Breast epithelium (tissue), 4 donors: ENCODE results near the gene JPH4. TPM values are rescaled to one million over a fixed set of nuclear protein-coding genes. Genes with fewer than 3 reads are reported as not detected.

Experiments
- DNase-seq, 2 donors: peaks; one replicate each; pipeline ENCODE4 v3.0.0-alpha.2; 2019; ENCODE audit warnings: low spot score in 2 of 2
- H3K27ac ChIP-seq, 2 donors: fragments of 200-600 bp; sonication (generic) in 1 of 2; one replicate each; pipeline ENCODE4 v1.5.1; 2016 to 2019; ENCODE audit warnings: mild to moderate bottlenecking in 1 of 2
- H3K27me3 ChIP-seq, 2 donors: fragments of 200-600 bp; sonication (generic) in 1 of 2; one replicate each; pipeline versions ENCODE4 v1.5.1 to v1.6.0; 2017 to 2019; ENCODE audit warnings: control low read depth in 1 of 2, mild to moderate bottlenecking in 1 of 2
- H3K36me3 ChIP-seq: fragments of 200-600 bp; one replicate; pipeline ENCODE4 v1.5.1; 2019
- H3K4me1 ChIP-seq, 2 donors: fragments of 200-600 bp; sonication (generic); one replicate each; pipeline ENCODE4 v1.5.1; 2016 to 2019; ENCODE audit warnings: control low read depth in 1 of 2
- H3K4me3 ChIP-seq, 3 donors: fragments of 200-600 bp; sonication (generic); 1 replicate in 2 of 3; 2 replicates in 1 of 3; pipeline ENCODE4 v1.5.1; 2016 to 2019; ENCODE audit warnings: mild to moderate bottlenecking in 3 of 3, moderate library complexity in 2 of 3
- H3K9me3 ChIP-seq, 2 donors: fragments of 200-600 bp; sonication (generic) in 1 of 2; one replicate each; pipeline ENCODE4 v1.5.1; 2016 to 2019; ENCODE audit warnings: control low read depth in 1 of 2
- CTCF ChIP-seq, 3 donors: fragments of 450-650 bp; IDR thresholded peaks; one replicate each; pipeline ENCODE4 v1.5.1; 2016 to 2017; ENCODE audit warnings: antibody characterized with exemption in 3 of 3, mild to moderate bottlenecking in 3 of 3, moderate library complexity in 3 of 3
- POLR2A ChIP-seq: fragments of 450-650 bp; IDR thresholded peaks from one replicate; pipeline ENCODE4 v1.6.1; 2016; ENCODE audit warnings: antibody characterized with exemption, mild to moderate bottlenecking, moderate library complexity
- POLR2AphosphoS5 ChIP-seq, 3 donors: sonication (generic); formaldehyde crosslinking; IDR thresholded peaks; one replicate each; pipeline ENCODE4 v1.6.1; 2017; ENCODE audit warnings: antibody characterized with exemption in 3 of 3
- intact Hi-C: fragments of 100-400 bp; cut with DNase I; formaldehyde crosslinking; loops from one replicate; pipeline ENCODE4 v1.15.1; 2023; ENCODE audit warnings: low total_unique reads
- total RNA-seq, 3 donors: library from RNA; depleted of rRNA; stranded (reverse); fragments of >200 nt; gene quantifications; one replicate each; pipeline ENCODE4 v1.1.0, GENCODE V29; 2016

The JPH4 gene
- total RNA-seq, 3 donors from 2014 or later, result 0.66 to 0.96 (median 0.73) TPM

DNA sequence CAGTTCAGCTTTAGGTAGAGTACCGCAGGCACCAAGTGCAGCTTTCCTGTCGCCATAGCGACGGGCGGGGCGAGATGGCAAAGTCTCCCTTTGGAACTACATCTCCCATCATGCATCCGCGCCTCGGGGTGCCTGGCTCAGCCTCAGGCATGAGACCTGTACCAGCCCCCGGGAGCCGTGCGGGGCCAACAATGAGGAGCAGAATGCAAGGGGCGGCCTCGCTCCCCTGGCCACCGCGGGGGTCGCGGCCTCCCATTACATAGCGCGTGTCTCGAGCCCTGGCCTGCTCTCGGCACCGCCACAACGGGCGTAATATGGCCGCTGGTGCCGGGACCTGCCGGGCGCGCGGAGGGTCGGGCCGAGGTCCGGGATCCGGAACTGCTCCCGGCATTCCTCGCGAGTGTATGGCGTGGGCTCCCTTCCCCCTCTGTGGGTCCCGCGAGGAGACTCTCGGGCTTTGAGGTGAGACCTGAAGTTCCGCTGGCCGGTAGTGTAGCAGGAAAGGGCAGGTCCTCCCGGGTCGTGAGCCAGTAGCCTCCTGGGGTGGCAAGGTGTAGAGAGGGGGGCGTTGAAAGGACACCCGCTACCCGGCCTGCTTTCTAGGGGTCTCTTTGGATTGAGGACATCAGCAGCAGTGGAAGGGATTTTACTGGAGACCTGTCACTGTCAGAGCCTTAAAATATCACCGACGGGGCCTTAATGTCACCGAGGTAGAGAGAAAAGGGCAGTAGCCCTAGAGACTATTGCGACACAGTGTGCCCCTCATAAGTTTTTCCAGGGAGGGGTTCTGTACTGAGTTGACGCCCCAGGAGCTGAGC lies 22.5 kb downstream of the JPH4 start, which contains the start of gene THTPA:
Gene THTPA (plus strand): TSS at position 390 of the 818 bp plus-strand sequence. CDS start 487 bp downstream, outside the sequence.
- no peak for TF ChIP-seq POLR2A
- peak in 1 of 3 donors; percentile 8 for TF ChIP-seq CTCF (IDR thresholded peaks at IDR 0.05)
- peak; percentile 68 to 78 (median 73) for TF ChIP-seq POLR2AphosphoS5 (IDR thresholded peaks at IDR 0.05)
- intact Hi-C loops, result loop anchor here (10.0 kb wide), 1 partner anchor 251 kb away; the partner anchor contains the start of genes BCL2L2 and PPP1R3E
- peak; percentile 80 to 84 for DNase-seq
- no peaks in the 10 kb centered on the region for H3K4me1 ChIP-seq
- H3K4me3 ChIP-seq, result peak within 1 kb of the TSS; percentile 75 to 97 (median 86)
- H3K9me3 ChIP-seq, result no peaks in the 10 kb centered on the region
- no peaks in the 10 kb centered on the region for H3K36me3 ChIP-seq
- H3K27me3 ChIP-seq, result no peaks in the 10 kb centered on the region
- peak within 1 kb of the TSS; percentile 93 for H3K27ac ChIP-seq

DNA sequence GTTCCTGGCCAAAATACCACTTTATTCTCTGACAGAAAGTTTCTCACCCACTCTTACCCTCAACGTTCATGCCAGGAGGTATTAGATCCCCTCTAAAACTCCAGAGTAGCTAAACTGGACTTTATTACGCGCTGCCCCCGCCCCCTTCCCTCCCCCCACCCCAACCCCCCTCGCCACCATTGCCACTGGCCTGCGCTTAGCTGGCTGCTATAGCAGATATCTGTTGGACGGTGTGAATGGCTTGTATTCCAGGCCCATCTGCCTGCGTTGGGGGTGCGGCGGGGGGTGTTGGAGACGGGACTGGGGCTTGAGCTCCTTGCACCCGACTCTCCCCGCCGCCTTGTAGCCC lies 23.1 kb downstream of the JPH4 start:
- Histone ChIP-seq H3K4me3 (peak overlapping the region; percentile 75 to 97 (median 86)), H3K9me3 (no peaks in the 10 kb centered on the region), H3K4me1 (no peaks in the 10 kb centered on the region), H3K27ac (peak overlapping the region; percentile 93), H3K36me3 (no peaks in the 10 kb centered on the region), H3K27me3 (no peaks in the 10 kb centered on the region)
- no peak for DNase-seq
- TF ChIP-seq POLR2A (no peak), POLR2AphosphoS5 (IDR thresholded peaks at IDR 0.05) (no peak), CTCF (IDR thresholded peaks at IDR 0.05) (no peak)
- intact Hi-C loops, result loop anchor here (10.0 kb wide), 1 partner anchor 251 kb away; the partner anchor contains the start of genes BCL2L2 and PPP1R3E

DNA sequence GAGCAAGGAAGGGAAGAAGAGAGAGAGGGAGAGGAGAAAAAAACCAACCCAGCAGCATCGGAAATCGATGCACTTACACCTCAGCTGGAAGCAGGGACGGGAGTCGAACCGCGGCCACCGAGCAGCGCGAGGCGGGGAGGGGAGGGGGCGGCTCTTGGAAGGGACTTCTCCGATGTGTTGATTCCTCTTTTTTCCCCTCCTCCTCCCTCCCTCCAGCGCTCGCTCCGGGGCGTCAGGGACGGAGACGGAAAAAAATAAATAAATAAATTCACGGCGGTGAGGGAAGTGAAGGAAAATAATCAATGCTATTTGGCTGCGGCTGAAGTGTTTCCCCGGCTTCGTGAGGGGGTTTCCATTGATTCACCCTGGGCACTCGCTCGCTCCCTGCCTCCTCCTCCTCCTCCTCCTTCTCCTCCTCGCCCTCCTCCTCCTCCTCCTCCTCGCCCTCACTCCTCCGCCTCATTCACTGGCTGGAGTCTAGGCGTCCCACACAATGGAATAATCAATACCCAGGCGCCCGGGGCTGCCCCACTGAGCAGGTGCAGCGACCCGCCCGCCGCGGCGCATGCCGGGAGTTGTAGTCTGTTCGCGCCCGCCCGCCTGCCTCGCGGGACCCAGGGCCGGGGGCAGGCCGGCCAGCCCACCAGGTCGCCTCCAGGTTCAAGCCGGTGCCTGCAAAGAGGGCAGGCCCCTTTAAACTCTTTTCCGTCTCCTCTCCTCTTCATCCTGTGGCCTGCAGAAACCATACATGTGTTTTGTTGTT lies 27.1 kb downstream of the JPH4 start, which contains the start of gene ZFHX2:
Gene ZFHX2 (minus strand): TSS at position 500 of the 763 bp plus-strand sequence. CDS start 16,440 bp downstream, outside the sequence.
- no peaks in the 10 kb centered on the region for H3K9me3 ChIP-seq
- H3K27ac ChIP-seq, result peak within 1 kb of the TSS; percentile 48 to 52
- H3K36me3 ChIP-seq, result no peaks in the 10 kb centered on the region
- peak within 1 kb of the TSS; percentile 47 to 72 (median 62) for H3K4me3 ChIP-seq
- intact Hi-C loops, result loop anchor here (10.0 kb wide), 1 partner anchor 247 kb away; the partner anchor contains the start of genes BCL2L2 and PPP1R3E
- no peaks in the 10 kb centered on the region for H3K4me1 ChIP-seq
- no peaks in the 10 kb centered on the region for H3K27me3 ChIP-seq
- no peak for DNase-seq
- TF ChIP-seq CTCF (IDR thresholded peaks at IDR 0.05) (no peak), POLR2AphosphoS5 (IDR thresholded peaks at IDR 0.05) (no peak), POLR2A (no peak)

- H3K4me1 ChIP-seq, result no peaks in the 10 kb centered on the region
- H3K4me3 ChIP-seq, result peak overlapping the region; percentile 47 to 72 (median 62)
- DNase-seq, result no peak
- H3K27ac ChIP-seq, result peak overlapping the region in 1 of 2 donors; percentile 48
- H3K36me3 ChIP-seq, result no peaks in the 10 kb centered on the region
- intact Hi-C loops, result loop anchor here (10.0 kb wide), 1 partner anchor 246 kb away; the partner anchor contains the start of genes BCL2L2 and PPP1R3E
- no peaks in the 10 kb centered on the region for H3K9me3 ChIP-seq
- TF ChIP-seq CTCF (IDR thresholded peaks at IDR 0.05) (no peak), POLR2A (no peak), POLR2AphosphoS5 (IDR thresholded peaks at IDR 0.05) (no peak)
- H3K27me3 ChIP-seq, result no peaks in the 10 kb centered on the region
Measured at GRCh38 chr14:23550812-23551265, 27.8 kb downstream of the JPH4 start.
